ENCODE data around the gene EYS. TPM values are rescaled to one million over a fixed set of nuclear protein-coding genes. Genes with fewer than 3 reads are reported as not detected.

The EYS gene
- total RNA-seq, 1 experiment from 2014 or later: not detected

GRCh38 chr6:64949257-64949656 is 757.8 kb downstream of the EYS start:
- Histone ChIP-seq H2AK5ac (ENCODE audit: insufficient read length, low read length) (no peak overlapping the region), H4K20me1 (ENCODE audit: control insufficient read depth, insufficient read depth, insufficient read length) (no peaks in the 10 kb centered on the region), H3K23ac (ENCODE audit: insufficient read length, low read depth, low read length) (no peak overlapping the region), H3T11ph (ENCODE audit: low read length) (no peak overlapping the region), H3K4me1 (ENCODE audit: insufficient read depth, low read length) (no peaks in the 10 kb centered on the region), H3K9me3 (ENCODE audit: control insufficient read depth, low read depth, low read length) (no peaks in the 10 kb centered on the region), H2BK12ac (ENCODE audit: insufficient read length, low read depth, low read length) (no peak overlapping the region), H2BK5ac (ENCODE audit: insufficient read length, low read length) (no peak overlapping the region), H3K18ac (ENCODE audit: insufficient read length, low read depth, low read length) (no peak overlapping the region), H2BK20ac (ENCODE audit: low read depth, low read length, poor library complexity, severe bottlenecking) (no peak overlapping the region), H4K8ac (replicated peaks; ENCODE audit: insufficient read length, low read depth, low read length) (no peak overlapping the region), H3K79me1 (ENCODE audit: insufficient read depth, low read depth, low read length, poor library complexity, severe bottlenecking) (no peaks in the 10 kb centered on the region), H2BK15ac (ENCODE audit: low read depth, low read length) (no peak overlapping the region), H2BK120ac (ENCODE audit: low read depth, low read length, poor library complexity, severe bottlenecking) (no peak overlapping the region), H3K23me2 (ENCODE audit: insufficient read length, low read depth, low read length, poor library complexity, severe bottlenecking) (no peaks in the 10 kb centered on the region), H3K4me2 (ENCODE audit: insufficient read depth, insufficient read length, low read length) (no peak overlapping the region), H4K5ac (ENCODE audit: insufficient read length, low read depth, low read length) (no peak overlapping the region), H4K91ac (ENCODE audit: insufficient read length, low read depth, low read length) (no peak overlapping the region), H2AFZ (ENCODE audit: low read length) (no peak overlapping the region), H3K27me3 (ENCODE audit: insufficient read depth, low read length) (no peaks in the 10 kb centered on the region), H3K27ac (ENCODE audit: insufficient read length, low read depth, low read length) (no peak overlapping the region), H3K9ac (ENCODE audit: extremely low read depth, insufficient read length, low read length) (no peak overlapping the region), H3K14ac (ENCODE audit: insufficient read depth, low read length) (no peak overlapping the region), H3K79me2 (ENCODE audit: insufficient read depth, low read length) (no peaks in the 10 kb centered on the region), H3K4ac (ENCODE audit: low read depth, low read length) (no peak overlapping the region), H3K56ac (ENCODE audit: insufficient read length, low read depth, low read length) (no peak overlapping the region)
- Mint-ChIP-seq H3K9me3 (no peaks in the 10 kb centered on the region), H3K36me3 (ENCODE audit: insufficient read depth in 1 of 3, low read depth in 3 of 3) (no peaks in the 10 kb centered on the region), H3K27me3 (ENCODE audit: low read depth) (no peaks in the 10 kb centered on the region), H3K27ac (no peak overlapping the region), H3K4me1 (peaks cover 4 to 5% of the 10 kb centered on the region in 2 experiments), H3K4me3 (no peak overlapping the region)
- no peak for TF ChIP-seq CTCF (conservative IDR thresholded peaks at IDR 0.05)
- WGBS (ENCODE audit: extremely low coverage, insufficient read length, low lambda C conversion rate): no CpG with 5 or more reads among the region's 2 CpGs
- no peak for DNase-seq
